Keratinocyte (primary cell): ENCODE data around the gene NELL2. TPM values are rescaled to one million over a fixed set of nuclear protein-coding genes. Genes with fewer than 3 reads are reported as not detected.

Source experiments
- DNase-seq: peaks from one replicate; pipeline ENCODE4 v3.0.0-alpha.2; 2011; ENCODE audit warnings: low read depth, missing footprints, low spot score
- FAIRE-seq: peaks from 2 replicates; lab custom pipeline; 2011; peaks lifted over from hg19 to GRCh38; lab: Jason Lieb, UNC
- H2AFZ ChIP-seq: 2 replicates; pipeline ENCODE4 v1.6.0; 2012; ENCODE audit warnings: low read length, control low read depth, inconsistent platforms; ENCODE audit not compliant: control insufficient read depth
- H3K27ac ChIP-seq: 2 replicates; pipeline ENCODE4 v1.5.1; 2011; ENCODE audit warnings: low read length; ENCODE audit not compliant: control insufficient read depth, insufficient read depth
- H3K27me3 ChIP-seq: 3 replicates; pipeline ENCODE4 v1.6.0; 2011; ENCODE audit warnings: low read length; ENCODE audit not compliant: control insufficient read depth, insufficient read depth; ENCODE audit errors: extremely low read depth
- H3K36me3 ChIP-seq, 2 experiments: 2 replicates in 1 of 2; 3 replicates in 1 of 2; pipeline ENCODE4 v1.5.1; 2011; ENCODE audit warnings: low read length in 2 of 2, mild to moderate bottlenecking in 1 of 2; ENCODE audit not compliant: control insufficient read depth in 2 of 2, insufficient read depth in 2 of 2; ENCODE audit errors: extremely low read depth in 1 of 2
- H3K4me1 ChIP-seq: 3 replicates; pipeline ENCODE4 v1.5.1; 2011; ENCODE audit warnings: low read length; ENCODE audit not compliant: control insufficient read depth, insufficient read depth; ENCODE audit errors: extremely low read depth
- H3K4me2 ChIP-seq: 3 replicates; pipeline ENCODE4 v1.6.0; 2011; ENCODE audit warnings: low read depth, low read length; ENCODE audit not compliant: control insufficient read depth, insufficient read depth; ENCODE audit errors: extremely low read depth
- H3K4me3 ChIP-seq, 3 experiments: fragments of 200-600 bp in 1 of 3; sonication (generic) in 1 of 3; 2 replicates in 2 of 3; 3 replicates in 1 of 3; pipeline ENCODE4 v1.5.1; 2011 to 2016; ENCODE audit warnings: low read length in 3 of 3, mild to moderate bottlenecking in 3 of 3, control low read depth in 2 of 3, inconsistent platforms in 1 of 3, low read depth in 1 of 3, mixed read lengths in 1 of 3, mixed run types in 1 of 3, moderate library complexity in 1 of 3; ENCODE audit not compliant: control insufficient read depth in 2 of 3, insufficient read depth in 2 of 3; ENCODE audit errors: extremely low read depth in 1 of 3
- H3K79me2 ChIP-seq: 2 replicates; pipeline ENCODE4 v1.6.0; 2012; ENCODE audit warnings: low read length; ENCODE audit not compliant: control insufficient read depth, insufficient read depth
- H3K9ac ChIP-seq: 3 replicates; pipeline ENCODE4 v1.6.0; 2011; ENCODE audit warnings: low read length; ENCODE audit not compliant: control insufficient read depth, insufficient read depth; ENCODE audit errors: extremely low read depth
- H3K9me1 ChIP-seq: 3 replicates; pipeline ENCODE4 v1.6.0; 2011; ENCODE audit warnings: low read length; ENCODE audit not compliant: control insufficient read depth, insufficient read depth; ENCODE audit errors: extremely low read depth
- H3K9me3 ChIP-seq: 2 replicates; pipeline ENCODE4 v1.5.1; 2012; ENCODE audit warnings: low read depth, low read length; ENCODE audit not compliant: control insufficient read depth
- H4K20me1 ChIP-seq: 3 replicates; pipeline ENCODE4 v1.6.0; 2011; ENCODE audit warnings: low read length; ENCODE audit not compliant: control insufficient read depth, insufficient read depth; ENCODE audit errors: extremely low read depth
- EZH2 ChIP-seq: IDR thresholded peaks from one replicate; pipeline ENCODE4 v1.6.1; 2012; ENCODE audit warnings: inconsistent platforms, mild to moderate bottlenecking, low read length, moderate library complexity
- dilution Hi-C: fragments of 300-500 bp; cut with MboI; formaldehyde crosslinking; loops from one replicate; pipeline ENCODE4 v1.7.0; 2020; ENCODE audit warnings: low sequenced_read_pairs; ENCODE audit not compliant: extremely low pct_ligation_motif_present
- polyA plus RNA-seq, 5 experiments: library from polyadenylated mRNA; depleted of rRNA in 3 of 5; stranded (reverse) in 3 of 5; stranded (forward) in 1 of 5; unstranded in 1 of 5; fragments of >200 nt; gene quantifications; 1 replicate in 1 of 5; 2 replicates in 3 of 5; 3 replicates in 1 of 5; pipeline versions ENCODE4 v1.2.1 to v1.2.3, GENCODE V29; 2011 to 2012; ENCODE audit warnings: missing spikeins in 2 of 5, low read depth in 1 of 5, low replicate concordance in 1 of 5
- TF ChIP-seq, protein P1 (sequence below), 3 experiments: IDR thresholded peaks in 1 of 3; conservative IDR thresholded peaks in 1 of 3; optimal IDR thresholded peaks in 1 of 3; 2 replicates in 2 of 3; 3 replicates in 1 of 3; pipeline versions ENCODE3 to v1.5.1; 2011; ENCODE audit warnings: low read length in 3 of 3, mild to moderate bottlenecking in 3 of 3, moderate library complexity in 2 of 3, control low read depth in 1 of 3, inconsistent platforms in 1 of 3; ENCODE audit not compliant: insufficient read depth in 2 of 3; ENCODE audit errors: extremely low read depth in 1 of 3

Gene NELL2
- polyA plus RNA-seq, 1 donor (not counting 4 experiments of a cell fraction or from before 2014, with no cell fraction given) = 0.58 TPM

DNA sequence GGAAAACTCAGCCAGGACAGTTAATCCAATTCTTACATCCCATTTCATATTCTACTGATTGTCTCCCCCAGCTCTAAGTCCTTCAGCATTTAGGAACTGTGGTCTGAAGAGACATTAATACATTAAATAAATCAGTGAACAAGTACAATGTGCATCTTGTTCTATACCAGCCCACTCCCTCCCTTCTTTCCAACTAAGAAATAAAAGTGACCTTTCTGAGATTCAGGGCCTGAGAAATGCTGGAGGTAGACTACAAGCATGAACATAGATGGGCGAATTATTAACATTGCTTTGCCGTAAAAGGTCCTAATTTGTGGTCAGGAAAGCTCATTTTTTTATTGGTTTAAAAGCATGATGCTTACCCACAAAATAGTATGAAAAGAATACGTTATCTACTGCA is 113.1 kb downstream of the NELL2 start:
- H3K36me3 ChIP-seq = no peaks in the 10 kb centered on the region
- H3K27ac ChIP-seq = no peak overlapping the region
- H3K4me3 ChIP-seq = no peak overlapping the region
- no peaks in the 10 kb centered on the region for H3K4me1 ChIP-seq
- H3K9ac ChIP-seq = no peak overlapping the region
- no peaks in the 10 kb centered on the region for H3K79me2 ChIP-seq
- no peak for DNase-seq
- no peaks in the 10 kb centered on the region for H3K9me1 ChIP-seq
- H2AFZ ChIP-seq = no peak overlapping the region
- H3K9me3 ChIP-seq = no peaks in the 10 kb centered on the region
- no peak overlapping the region for H3K4me2 ChIP-seq
- TF ChIP-seq, protein P1, sequence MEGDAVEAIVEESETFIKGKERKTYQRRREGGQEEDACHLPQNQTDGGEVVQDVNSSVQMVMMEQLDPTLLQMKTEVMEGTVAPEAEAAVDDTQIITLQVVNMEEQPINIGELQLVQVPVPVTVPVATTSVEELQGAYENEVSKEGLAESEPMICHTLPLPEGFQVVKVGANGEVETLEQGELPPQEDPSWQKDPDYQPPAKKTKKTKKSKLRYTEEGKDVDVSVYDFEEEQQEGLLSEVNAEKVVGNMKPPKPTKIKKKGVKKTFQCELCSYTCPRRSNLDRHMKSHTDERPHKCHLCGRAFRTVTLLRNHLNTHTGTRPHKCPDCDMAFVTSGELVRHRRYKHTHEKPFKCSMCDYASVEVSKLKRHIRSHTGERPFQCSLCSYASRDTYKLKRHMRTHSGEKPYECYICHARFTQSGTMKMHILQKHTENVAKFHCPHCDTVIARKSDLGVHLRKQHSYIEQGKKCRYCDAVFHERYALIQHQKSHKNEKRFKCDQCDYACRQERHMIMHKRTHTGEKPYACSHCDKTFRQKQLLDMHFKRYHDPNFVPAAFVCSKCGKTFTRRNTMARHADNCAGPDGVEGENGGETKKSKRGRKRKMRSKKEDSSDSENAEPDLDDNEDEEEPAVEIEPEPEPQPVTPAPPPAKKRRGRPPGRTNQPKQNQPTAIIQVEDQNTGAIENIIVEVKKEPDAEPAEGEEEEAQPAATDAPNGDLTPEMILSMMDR (optimal IDR thresholded peaks at IDR 0.05 in 1 of 3, IDR thresholded peaks at IDR 0.05 in 1 of 3, conservative IDR thresholded peaks at IDR 0.05 in 1 of 3; ENCODE audit: extremely low read depth in 1 of 3, insufficient read depth in 2 of 3, low read length in 3 of 3) = no peak
- no peak for TF ChIP-seq EZH2
- no peaks in the 10 kb centered on the region for H4K20me1 ChIP-seq
- dilution Hi-C loops = no loop called here
- H3K27me3 ChIP-seq = no peaks in the 10 kb centered on the region
- FAIRE-seq = no peak

DNA sequence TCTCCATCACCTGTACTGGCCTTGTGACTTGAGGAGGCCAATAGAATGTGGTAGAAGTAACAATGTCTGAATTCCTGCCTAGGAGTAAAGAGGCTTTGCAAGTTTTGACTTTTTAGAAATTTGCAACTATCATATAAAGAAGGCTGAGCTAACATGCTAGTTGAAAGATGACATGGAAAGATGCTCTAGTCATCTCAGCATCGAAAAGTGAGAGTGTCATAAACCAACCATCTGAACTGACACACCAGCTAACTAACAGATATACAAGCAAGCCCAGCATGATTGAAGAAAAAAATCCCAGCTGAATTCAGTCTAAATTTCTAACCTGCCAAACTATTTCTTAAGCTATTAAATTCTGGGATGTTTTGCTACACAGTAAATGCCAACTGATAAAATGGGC is 116.8 kb downstream of the NELL2 start:
- no peak overlapping the region for H3K4me2 ChIP-seq
- DNase-seq (no peak), FAIRE-seq (no peak)
- no peaks in the 10 kb centered on the region for H3K9me1 ChIP-seq
- no peaks in the 10 kb centered on the region for H3K36me3 ChIP-seq
- no peaks in the 10 kb centered on the region for H3K9me3 ChIP-seq
- H3K27ac ChIP-seq = no peak overlapping the region
- no peak overlapping the region for H3K9ac ChIP-seq
- TF ChIP-seq, protein P1 (optimal IDR thresholded peaks at IDR 0.05 in 1 of 3, IDR thresholded peaks at IDR 0.05 in 1 of 3, conservative IDR thresholded peaks at IDR 0.05 in 1 of 3; ENCODE audit: extremely low read depth in 1 of 3, insufficient read depth in 2 of 3, low read length in 3 of 3) = no peak
- TF ChIP-seq EZH2 = no peak
- H4K20me1 ChIP-seq = no peaks in the 10 kb centered on the region
- H3K27me3 ChIP-seq = no peaks in the 10 kb centered on the region
- H3K79me2 ChIP-seq = no peaks in the 10 kb centered on the region
- H3K4me3 ChIP-seq = no peak overlapping the region
- no peaks in the 10 kb centered on the region for H3K4me1 ChIP-seq
- dilution Hi-C loops = no loop called here
- H2AFZ ChIP-seq = no peak overlapping the region
